HTR-8/SVneo (cell line): ENCODE data around the gene KRT1.
A peak's percentile ranks its signal among the peaks of the same experiment; 100 is the strongest.
"Not testable (repeated sequence)": the region's sequence is repeated elsewhere in the genome, so short reads cannot be mapped to it uniquely, and the experiment has no call there.

Source experiments
- DNase-seq: peaks from one replicate; pipeline ENCODE4 v3.0.0; 2011; ENCODE audit warnings: low spot score, mixed read lengths; ENCODE audit not compliant: insufficient read length
- FAIRE-seq: peaks from 2 replicates; lab custom pipeline; 2011; peaks lifted over from hg19 to GRCh38; lab: Jason Lieb, UNC

Gene KRT1

GRCh38 chr12:52680363-52680762, at the start of gene KRT1:
Gene KRT1, minus strand, starts transcription at chr12:52680407. Its CDS starts 59 bp downstream, at chr12:52680348.
- FAIRE-seq, result no peak
- no peak for DNase-seq

GRCh38 chr12:52729147-52729546, 48.9 kb upstream of the KRT1 start:
- FAIRE-seq, result no peak
- DNase-seq, result no peak

GRCh38 chr12:52728374-52728773, 48.2 kb upstream of the KRT1 start:
- DNase-seq, result no peak
- FAIRE-seq, result no peak

GRCh38 chr12:52727037-52727436, 46.8 kb upstream of the KRT1 start:
- FAIRE-seq, result no peak
- DNase-seq, result no peak

- no peak for FAIRE-seq
Observed at GRCh38 chr12:52726451-52726850, 46.2 kb upstream of the KRT1 start.

GRCh38 chr12:52724384-52724783, 44.2 kb upstream of the KRT1 start:
- DNase-seq (no peak), FAIRE-seq (no peak)

More at GRCh38 chr12:52726451-52726850, 46.2 kb upstream of the KRT1 start:
- DNase-seq, result no peak

- FAIRE-seq, result no peak
- no peak for DNase-seq
Observed at GRCh38 chr12:52722680-52723079, 42.5 kb upstream of the KRT1 start.

GRCh38 chr12:52721838-52722470, 41.7 kb upstream of the KRT1 start:
- FAIRE-seq (no peak), DNase-seq (no peak)

GRCh38 chr12:52720365-52720886, 40.2 kb upstream of the KRT1 start:
- FAIRE-seq, result peak; percentile 60
- peak; percentile 17 for DNase-seq

- FAIRE-seq, result no peak
- DNase-seq, result no peak
Observed at GRCh38 chr12:52716061-52716460, 35.9 kb upstream of the KRT1 start.

- DNase-seq, result no peak
Observed at GRCh38 chr12:52715416-52715815, 35.2 kb upstream of the KRT1 start.

GRCh38 chr12:52714887-52715281, 34.7 kb upstream of the KRT1 start:
- FAIRE-seq (no peak), DNase-seq (no peak)

More at GRCh38 chr12:52715416-52715815, 35.2 kb upstream of the KRT1 start:
- no peak for FAIRE-seq

- FAIRE-seq (no peak), DNase-seq (no peak)
Observed at GRCh38 chr12:52713960-52714886, 34.0 kb upstream of the KRT1 start.

- DNase-seq, FAIRE-seq: not testable (repeated sequence)
Observed at GRCh38 chr12:52712122-52712521, 31.9 kb upstream of the KRT1 start.

GRCh38 chr12:52710730-52711129, 30.5 kb upstream of the KRT1 start:
- no peak for FAIRE-seq

GRCh38 chr12:52708010-52708409, 27.8 kb upstream of the KRT1 start:
- FAIRE-seq, result no peak
- DNase-seq, result no peak

More at GRCh38 chr12:52710730-52711129, 30.5 kb upstream of the KRT1 start:
- DNase-seq, result no peak

- FAIRE-seq (no peak), DNase-seq (no peak)
Observed at GRCh38 chr12:52704464-52704863, 24.3 kb upstream of the KRT1 start.

- no peak for FAIRE-seq
- no peak for DNase-seq
Observed at GRCh38 chr12:52703878-52704277, 23.7 kb upstream of the KRT1 start.

GRCh38 chr12:52703424-52703823, 23.2 kb upstream of the KRT1 start, which contains the start of gene KRT77:
Gene KRT77, minus strand, starts transcription at chr12:52703524. Its CDS starts 90 bp downstream, at chr12:52703434.
- DNase-seq (no peak), FAIRE-seq (no peak)

GRCh38 chr12:52702338-52702737, 22.1 kb upstream of the KRT1 start:
- DNase-seq (no peak), FAIRE-seq (peak; percentile 9)

GRCh38 chr12:52701281-52701680, 21.1 kb upstream of the KRT1 start:
- FAIRE-seq, result no peak
- DNase-seq, result no peak
